Regular cardiac myocyte (primary cell): Measurements from ENCODE around the gene CD4. TPM values are rescaled to one million over a fixed set of nuclear protein-coding genes. Genes with fewer than 3 reads are reported as not detected.

Experiments used
- total RNA-seq: library from RNA; depleted of rRNA; stranded (reverse); fragments of >200 nt; gene quantifications from 2 replicates; pipeline ENCODE4 v1.2.3, GENCODE V29; 2014

The CD4 gene
- total RNA-seq = 0.28 and 0.58 TPM in 2 replicates

GRCh38 chr12:6788972-6789924 lies at the start of gene CD4:
Gene CD4, plus strand, starts transcription at chr12:6789528. Its CDS starts 10,611 bp downstream, at chr12:6800139.

GRCh38 chr12:6752921-6753771 lies 36.2 kb upstream of the CD4 start, which contains the start of gene MLF2:
Gene MLF2, minus strand, starts transcription at chr12:6753141. Its CDS starts 807 bp downstream, at chr12:6752334.

GRCh38 chr12:6765634-6766581 lies 23.4 kb upstream of the CD4 start, which contains the start of gene PTMS:
Gene PTMS, plus strand, starts transcription at chr12:6766363. Its CDS starts 343 bp downstream, at chr12:6766706.

GRCh38 chr12:6772331-6772695 lies 17.0 kb upstream of the CD4 start, which contains the start of gene LAG3:
Gene LAG3, plus strand, starts transcription at chr12:6772520. Its CDS starts 333 bp downstream, at chr12:6772853.

GRCh38 chr12:6821591-6822425 lies 32.5 kb downstream of the CD4 start, which contains the start of gene GPR162:
Gene GPR162, plus strand, starts transcription at chr12:6821821. Its CDS starts 2,078 bp downstream, at chr12:6823899.

GRCh38 chr12:6827982-6828780 lies 38.9 kb downstream of the CD4 start, which contains the start of gene P3H3:
Gene P3H3, plus strand, starts transcription at chr12:6828407. Its CDS starts 34 bp downstream, at chr12:6828441.

GRCh38 chr12:6840761-6841515 lies 51.6 kb downstream of the CD4 start, which contains the start of gene GNB3:
Gene GNB3, plus strand, starts transcription at chr12:6840925. Its CDS starts 363 bp downstream, at chr12:6841288.

GRCh38 chr12:6851153-6851920 lies 62.0 kb downstream of the CD4 start, which contains the start of gene CDCA3:
Gene CDCA3, minus strand, starts transcription at chr12:6851286. Its CDS starts 334 bp downstream, at chr12:6850952.

GRCh38 chr12:6851921-6852650 lies 62.8 kb downstream of the CD4 start, which contains the start of gene USP5:
Gene USP5, plus strand, starts transcription at chr12:6852150. Its CDS starts 30 bp downstream, at chr12:6852180.

GRCh38 chr12:6867413-6868210 lies 78.3 kb downstream of the CD4 start, which contains the start of gene TPI1:
Gene TPI1, plus strand, starts transcription at chr12:6867531. Its CDS starts 36 bp downstream, at chr12:6867567.

Other genes with a start within 250 kb of the CD4 start
- gene IFFO1, start 233.5 kb upstream of the CD4 start, total RNA-seq = 9.0 and 21.4 TPM in 2 replicates
- gene NOP2, start 221.2 kb upstream of the CD4 start, total RNA-seq = 16.3 and 29.1 TPM in 2 replicates
- 152 and 224 TPM in 2 replicates for gene CHD4, start 182.1 kb upstream of the CD4 start, total RNA-seq
- not detected in 2 replicates for gene LPAR5, start 153.6 kb upstream of the CD4 start, total RNA-seq
- gene ACRBP, start 142.1 kb upstream of the CD4 start, total RNA-seq = under 0.01 TPM in 1 of 2 replicates, not detected in the other
- gene ING4, start 126.4 kb upstream of the CD4 start, total RNA-seq = 19.7 and 33.5 TPM in 2 replicates
- 9.0 and 11.3 TPM in 2 replicates for gene ZNF384, start 100.2 kb upstream of the CD4 start, total RNA-seq
- gene PIANP, start 88.7 kb upstream of the CD4 start, total RNA-seq = under 0.01 TPM in 2 replicates
- gene COPS7A, start 65.5 kb upstream of the CD4 start, total RNA-seq = 87.9 and 100 TPM in 2 replicates
- gene MLF2, start 36.4 kb upstream of the CD4 start, total RNA-seq = 147 and 175 TPM in 2 replicates
- gene PTMS, start 23.2 kb upstream of the CD4 start, total RNA-seq = 17.2 and 38.0 TPM in 2 replicates
- not detected in 2 replicates for gene LAG3, start 17.0 kb upstream of the CD4 start, total RNA-seq
- gene GPR162, start 32.3 kb downstream of the CD4 start, total RNA-seq = 0.96 and 2.5 TPM in 2 replicates
- 79.6 and 124 TPM in 2 replicates for gene P3H3, start 38.9 kb downstream of the CD4 start, total RNA-seq
- gene GNB3, start 51.4 kb downstream of the CD4 start, total RNA-seq = 1.4 and 2.5 TPM in 2 replicates
- 5.6 and 29.7 TPM in 2 replicates for gene CDCA3, start 61.8 kb downstream of the CD4 start, total RNA-seq
- gene USP5, start 62.6 kb downstream of the CD4 start, total RNA-seq = 77.8 and 123 TPM in 2 replicates
- gene TPI1, start 78.0 kb downstream of the CD4 start, total RNA-seq = 1,644 and 1,719 TPM in 2 replicates
- 3.6 and 4.2 TPM in 2 replicates for gene SPSB2, start 83.8 kb downstream of the CD4 start, total RNA-seq
- gene LRRC23, start 115.3 kb downstream of the CD4 start, total RNA-seq = 8.6 and 18.0 TPM in 2 replicates
- 40.8 and 66.8 TPM in 2 replicates for gene ENO2, start 125.1 kb downstream of the CD4 start, total RNA-seq
- gene ATN1, start 138.4 kb downstream of the CD4 start, total RNA-seq = 4.4 and 9.0 TPM in 2 replicates
- gene RNU7-1, start 154.3 kb downstream of the CD4 start, total RNA-seq = not detected in 2 replicates
- gene C12orf57, start 154.5 kb downstream of the CD4 start, total RNA-seq = 75.3 and 141 TPM in 2 replicates
- gene PTPN6, start 161.8 kb downstream of the CD4 start, total RNA-seq = under 0.01 TPM in 1 of 2 replicates, not detected in the other
- gene PHB2, start 181.1 kb downstream of the CD4 start, total RNA-seq = 149 and 175 TPM in 2 replicates
- 49.3 and 94.9 TPM in 2 replicates for gene EMG1, start 181.4 kb downstream of the CD4 start, total RNA-seq
- 5.9 and 9.2 TPM in 2 replicates for gene LPCAT3, start 228.9 kb downstream of the CD4 start, total RNA-seq